ENCODE results near the gene LRRC71. TPM values are rescaled to one million over a fixed set of nuclear protein-coding genes. Genes with fewer than 3 reads are reported as not detected.

Gene LRRC71
- polyA plus RNA-seq, result under 1 TPM in 2 of 4 donors, not detected in 2; 0.07 to 0.13 TPM
- long read RNA-seq, donor 1, result 0 reads
- long read RNA-seq, donor 2, result 0 reads
- long read RNA-seq, donor 3, result 0 reads
- long read RNA-seq, donor 4, result 0 reads
- long read RNA-seq, donor 5, partial matches to known transcripts, result 33 of 33 reads
- long read RNA-seq, donor 5, other reads (novel, unspliced or antisense), result 0 of 33 reads
- long read RNA-seq, donor 6, result 0 reads
- long read RNA-seq, donor 7, result 0 reads
- long read RNA-seq, donor 8, result 0 reads
- long read RNA-seq, donor 9, result 0 reads
- long read RNA-seq, donor 10, partial matches to known transcripts, result 65 of 65 reads
- long read RNA-seq, donor 10, other reads (novel, unspliced or antisense), result 0 of 65 reads

DNA sequence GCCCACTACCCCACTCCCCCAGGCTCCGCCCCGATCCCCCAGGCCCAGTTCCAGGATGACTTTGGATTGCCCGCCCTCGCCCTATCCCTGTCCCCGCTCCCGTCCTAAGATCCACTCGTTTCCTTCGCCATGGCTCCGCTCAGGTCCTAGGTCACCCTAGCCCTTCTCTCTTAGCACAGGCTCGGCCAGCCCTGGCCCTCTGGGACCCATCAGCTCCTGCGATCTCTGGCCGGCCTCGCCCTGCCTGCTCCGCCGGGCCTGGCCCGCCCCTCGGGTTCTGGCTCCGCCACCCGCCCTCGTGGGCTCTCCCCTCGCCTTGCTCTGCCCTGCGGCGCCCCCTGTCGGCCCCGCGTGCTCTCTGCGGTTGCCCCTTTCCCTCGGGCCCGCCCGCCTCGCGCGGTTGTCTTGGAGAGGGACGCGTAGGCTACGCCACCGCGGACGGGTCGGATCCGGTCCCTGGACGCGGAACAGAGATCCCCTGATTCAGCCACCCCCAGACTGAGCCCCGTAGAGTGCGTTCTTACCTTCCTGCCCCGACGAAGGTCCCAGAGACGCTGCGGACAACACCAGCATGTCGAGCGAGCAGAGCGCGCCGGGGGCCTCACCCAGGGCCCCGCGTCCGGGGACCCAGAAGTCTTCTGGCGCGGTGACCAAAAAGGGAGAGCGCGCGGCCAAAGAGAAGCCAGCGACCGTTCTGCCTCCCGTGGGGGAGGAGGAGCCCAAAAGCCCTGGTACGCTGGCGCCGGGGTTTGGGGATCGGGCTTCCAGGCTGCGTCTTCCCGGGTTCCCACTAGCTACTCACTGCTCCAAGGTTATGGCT is at the start of gene LRRC71:
Gene LRRC71, plus strand, starts transcription at position 400 of the 820 bp plus-strand sequence. Its CDS starts 172 bp downstream, at position 572.
- Histone ChIP-seq H3K4me3 (ENCODE audit: low read depth in 1 of 3, low read length in 3 of 3) (no peak within 1 kb of the TSS), H3K36me3 (ENCODE audit: control insufficient read depth in 3 of 3, insufficient read depth in 2 of 3, low read depth in 1 of 3, low read length in 3 of 3) (no peaks in the 10 kb centered on the region), H3K9me3 (ENCODE audit: control insufficient read depth in 2 of 2, insufficient read depth in 1 of 2, low read depth in 1 of 2, low read length in 1 of 2) (peaks cover 0 to 4% of the 10 kb centered on the region in 2 donors), H3K27me3 (ENCODE audit: control insufficient read depth in 3 of 3, insufficient read depth in 3 of 3, low read length in 3 of 3) (peaks cover 3 to 68% (median 21%) of the 10 kb centered on the region in 3 donors), H3K27ac (ENCODE audit: low read depth in 1 of 3, low read length in 2 of 3) (no peak within 1 kb of the TSS), H3K4me1 (ENCODE audit: control insufficient read depth in 3 of 3, insufficient read depth in 2 of 3, low read depth in 1 of 3, low read length in 2 of 3) (peaks cover 0 to 12% (median 0%) of the 10 kb centered on the region in 3 donors)
- WGBS, 3 donors, result 5 to 9% (median 9%) methylated on average over 51 to 71 of the region's 71 CpGs
- DNase-seq (peak; percentile 67 to 92), FAIRE-seq (no peak)

DNA sequence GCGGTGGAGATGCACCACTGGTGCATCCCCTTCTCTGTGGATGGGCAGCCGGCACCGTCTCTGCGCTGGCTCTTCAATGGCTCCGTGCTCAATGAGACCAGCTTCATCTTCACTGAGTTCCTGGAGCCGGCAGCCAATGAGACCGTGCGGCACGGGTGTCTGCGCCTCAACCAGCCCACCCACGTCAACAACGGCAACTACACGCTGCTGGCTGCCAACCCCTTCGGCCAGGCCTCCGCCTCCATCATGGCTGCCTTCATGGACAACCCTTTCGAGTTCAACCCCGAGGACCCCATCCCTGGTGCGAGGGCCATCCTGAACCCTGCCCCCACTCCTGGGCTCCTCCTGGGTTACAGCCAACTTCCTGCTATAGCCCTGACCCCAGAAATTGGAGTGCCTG is 46.8 kb upstream of the LRRC71 start:
- DNase-seq (no peak), FAIRE-seq (no peak)
- Histone ChIP-seq H3K27ac (ENCODE audit: low read depth in 1 of 3, low read length in 2 of 3) (no peak overlapping the region), H3K4me1 (ENCODE audit: control insufficient read depth in 3 of 3, insufficient read depth in 2 of 3, low read depth in 1 of 3, low read length in 2 of 3) (no peaks in the 10 kb centered on the region), H3K36me3 (ENCODE audit: control insufficient read depth in 3 of 3, insufficient read depth in 2 of 3, low read depth in 1 of 3, low read length in 3 of 3) (no peaks in the 10 kb centered on the region), H3K9me3 (ENCODE audit: control insufficient read depth in 2 of 2, insufficient read depth in 1 of 2, low read depth in 1 of 2, low read length in 1 of 2) (no peaks in the 10 kb centered on the region), H3K4me3 (ENCODE audit: low read depth in 1 of 3, low read length in 3 of 3) (no peak overlapping the region), H3K27me3 (ENCODE audit: control insufficient read depth in 3 of 3, insufficient read depth in 3 of 3, low read length in 3 of 3) (peaks cover 0 to 47% (median 2%) of the 10 kb centered on the region in 3 donors)
- WGBS, 3 donors, result 90 to 92% (median 92%) methylated on average over 18 of the region's 18 CpGs

DNA sequence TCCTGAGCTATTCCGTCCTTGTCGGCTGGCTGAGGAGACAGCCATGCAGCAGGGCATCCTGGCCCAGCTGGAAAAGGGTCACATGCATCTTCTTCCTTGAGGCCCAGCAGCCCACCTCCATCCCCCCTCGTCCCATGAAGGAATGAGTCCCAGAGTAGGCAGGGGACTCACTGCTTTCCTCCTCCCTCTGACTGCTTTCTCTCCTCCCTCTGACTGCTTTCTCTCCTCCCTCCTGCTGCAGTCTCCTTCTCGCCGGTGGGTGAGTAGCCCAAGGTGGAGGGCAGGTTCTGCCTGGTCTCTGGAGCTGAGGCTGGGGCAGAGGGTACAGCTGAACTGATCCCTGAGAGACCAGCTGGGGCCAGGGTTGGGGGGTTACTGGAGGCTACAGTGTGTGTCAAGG is 46.3 kb upstream of the LRRC71 start:
- Histone ChIP-seq H3K27me3 (ENCODE audit: control insufficient read depth in 3 of 3, insufficient read depth in 3 of 3, low read length in 3 of 3) (peaks cover 0 to 51% (median 2%) of the 10 kb centered on the region in 3 donors), H3K9me3 (ENCODE audit: control insufficient read depth in 2 of 2, insufficient read depth in 1 of 2, low read depth in 1 of 2, low read length in 1 of 2) (no peaks in the 10 kb centered on the region), H3K27ac (ENCODE audit: low read depth in 1 of 3, low read length in 2 of 3) (no peak overlapping the region), H3K4me3 (ENCODE audit: low read depth in 1 of 3, low read length in 3 of 3) (no peak overlapping the region), H3K36me3 (ENCODE audit: control insufficient read depth in 3 of 3, insufficient read depth in 2 of 3, low read depth in 1 of 3, low read length in 3 of 3) (no peaks in the 10 kb centered on the region), H3K4me1 (ENCODE audit: control insufficient read depth in 3 of 3, insufficient read depth in 2 of 3, low read depth in 1 of 3, low read length in 2 of 3) (no peaks in the 10 kb centered on the region)
- FAIRE-seq (no peak), DNase-seq (no peak)
- 84 to 85% (median 85%) methylated on average over 5 of the region's 5 CpGs for WGBS, 3 donors

DNA sequence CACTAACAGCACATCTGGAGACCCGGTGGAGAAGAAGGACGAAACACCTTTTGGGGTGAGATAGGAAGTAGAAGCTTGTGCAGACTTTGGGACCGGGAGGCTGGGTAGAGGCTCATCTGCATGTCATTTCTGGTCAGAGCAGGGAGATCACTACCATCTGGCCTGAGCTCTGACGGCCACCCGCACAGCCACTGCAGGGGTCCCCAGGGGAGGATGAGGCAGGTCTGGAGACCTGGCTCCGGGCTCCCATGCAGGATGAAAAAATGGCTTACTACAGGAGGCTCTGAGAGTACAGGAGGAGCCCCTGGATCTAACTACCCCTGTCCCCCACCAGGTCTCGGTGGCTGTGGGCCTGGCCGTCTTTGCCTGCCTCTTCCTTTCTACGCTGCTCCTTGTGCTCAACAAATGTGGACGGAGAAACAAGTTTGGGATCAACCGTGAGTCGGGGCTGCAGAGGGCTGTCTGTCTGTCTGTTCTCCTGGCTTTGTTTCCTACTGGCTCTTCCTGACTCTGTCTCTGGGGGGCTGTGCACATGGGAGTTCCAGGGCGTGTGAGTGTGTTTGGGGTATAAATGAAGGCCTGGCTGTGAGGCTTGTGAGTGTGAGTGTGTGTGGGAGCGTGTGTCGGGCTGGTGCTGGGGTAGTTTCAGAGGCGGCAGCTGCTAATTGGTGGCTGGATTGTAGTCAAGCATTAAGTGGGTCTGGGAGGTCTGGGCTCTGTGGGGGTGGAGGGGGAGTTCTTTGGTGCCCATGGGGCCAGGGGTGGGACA is 45.7 kb upstream of the LRRC71 start:
- Histone ChIP-seq H3K27me3 (ENCODE audit: control insufficient read depth in 3 of 3, insufficient read depth in 3 of 3, low read length in 3 of 3) (peaks cover 0 to 53% (median 2%) of the 10 kb centered on the region in 3 donors), H3K27ac (ENCODE audit: low read depth in 1 of 3, low read length in 2 of 3) (no peak overlapping the region), H3K4me1 (ENCODE audit: control insufficient read depth in 3 of 3, insufficient read depth in 2 of 3, low read depth in 1 of 3, low read length in 2 of 3) (no peaks in the 10 kb centered on the region), H3K4me3 (ENCODE audit: low read depth in 1 of 3, low read length in 3 of 3) (no peak overlapping the region), H3K36me3 (ENCODE audit: control insufficient read depth in 3 of 3, insufficient read depth in 2 of 3, low read depth in 1 of 3, low read length in 3 of 3) (no peaks in the 10 kb centered on the region), H3K9me3 (ENCODE audit: control insufficient read depth in 2 of 2, insufficient read depth in 1 of 2, low read depth in 1 of 2, low read length in 1 of 2) (no peaks in the 10 kb centered on the region)
- 72 to 79% (median 76%) methylated on average over 15 to 16 of the region's 16 CpGs for WGBS, 3 donors
- FAIRE-seq (no peak), DNase-seq (no peak)

DNA sequence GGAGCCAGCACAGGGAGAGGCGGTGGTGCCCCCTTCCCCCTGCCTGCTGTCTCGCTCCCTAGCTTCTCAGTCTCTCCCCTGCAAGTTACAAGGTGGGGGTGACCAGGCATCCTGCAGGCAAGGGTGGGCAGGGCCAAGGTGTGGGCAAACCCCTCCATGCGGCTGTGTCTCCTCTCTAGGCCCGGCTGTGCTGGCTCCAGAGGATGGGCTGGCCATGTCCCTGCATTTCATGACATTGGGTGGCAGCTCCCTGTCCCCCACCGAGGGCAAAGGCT is 45.2 kb upstream of the LRRC71 start:
- Histone ChIP-seq H3K27ac (ENCODE audit: low read depth in 1 of 3, low read length in 2 of 3) (no peak overlapping the region), H3K4me3 (ENCODE audit: low read depth in 1 of 3, low read length in 3 of 3) (no peak overlapping the region), H3K27me3 (ENCODE audit: control insufficient read depth in 3 of 3, insufficient read depth in 3 of 3, low read length in 3 of 3) (peaks cover 0 to 57% (median 2%) of the 10 kb centered on the region in 3 donors), H3K9me3 (ENCODE audit: control insufficient read depth in 2 of 2, insufficient read depth in 1 of 2, low read depth in 1 of 2, low read length in 1 of 2) (no peaks in the 10 kb centered on the region), H3K4me1 (ENCODE audit: control insufficient read depth in 3 of 3, insufficient read depth in 2 of 3, low read depth in 1 of 3, low read length in 2 of 3) (no peaks in the 10 kb centered on the region), H3K36me3 (ENCODE audit: control insufficient read depth in 3 of 3, insufficient read depth in 2 of 3, low read depth in 1 of 3, low read length in 3 of 3) (no peaks in the 10 kb centered on the region)
- WGBS, 3 donors, result 55 to 69% (median 67%) methylated on average over 3 to 5 of the region's 5 CpGs
- FAIRE-seq (no peak), DNase-seq (no peak)

DNA sequence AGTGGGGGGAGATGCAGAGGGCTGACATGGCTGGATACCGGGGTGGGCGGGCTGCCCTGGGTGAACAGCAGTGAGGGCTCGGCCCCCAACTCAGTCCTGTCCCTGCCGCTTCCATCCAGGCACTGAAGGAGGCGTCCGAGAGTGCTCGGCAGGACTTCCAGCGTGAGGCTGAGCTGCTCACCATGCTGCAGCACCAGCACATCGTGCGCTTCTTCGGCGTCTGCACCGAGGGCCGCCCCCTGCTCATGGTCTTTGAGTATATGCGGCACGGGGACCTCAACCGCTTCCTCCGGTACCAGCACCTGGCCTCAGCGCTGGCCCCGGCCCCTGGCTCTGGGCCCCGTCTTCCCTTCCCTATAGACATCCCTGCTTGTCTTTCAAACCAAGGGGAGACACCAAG is 44.2 kb upstream of the LRRC71 start:
- H3K4me1 ChIP-seq (ENCODE audit: control insufficient read depth in 3 of 3, insufficient read depth in 2 of 3, low read depth in 1 of 3, low read length in 2 of 3), result no peaks in the 10 kb centered on the region
- H3K4me3 ChIP-seq (ENCODE audit: low read depth in 1 of 3, low read length in 3 of 3), result no peak overlapping the region
- H3K27ac ChIP-seq (ENCODE audit: low read depth in 1 of 3, low read length in 2 of 3), result no peak overlapping the region
- 25 to 41% (median 40%) methylated on average over 20 to 21 of the region's 21 CpGs for WGBS, 3 donors
- peaks cover 2 to 61% (median 2%) of the 10 kb centered on the region in 3 donors for H3K27me3 ChIP-seq (ENCODE audit: control insufficient read depth in 3 of 3, insufficient read depth in 3 of 3, low read length in 3 of 3)
- FAIRE-seq (no peak), DNase-seq (no peak)
- H3K9me3 ChIP-seq (ENCODE audit: control insufficient read depth in 2 of 2, insufficient read depth in 1 of 2, low read depth in 1 of 2, low read length in 1 of 2), result no peaks in the 10 kb centered on the region
- no peaks in the 10 kb centered on the region for H3K36me3 ChIP-seq (ENCODE audit: control insufficient read depth in 3 of 3, insufficient read depth in 2 of 3, low read depth in 1 of 3, low read length in 3 of 3)

DNA sequence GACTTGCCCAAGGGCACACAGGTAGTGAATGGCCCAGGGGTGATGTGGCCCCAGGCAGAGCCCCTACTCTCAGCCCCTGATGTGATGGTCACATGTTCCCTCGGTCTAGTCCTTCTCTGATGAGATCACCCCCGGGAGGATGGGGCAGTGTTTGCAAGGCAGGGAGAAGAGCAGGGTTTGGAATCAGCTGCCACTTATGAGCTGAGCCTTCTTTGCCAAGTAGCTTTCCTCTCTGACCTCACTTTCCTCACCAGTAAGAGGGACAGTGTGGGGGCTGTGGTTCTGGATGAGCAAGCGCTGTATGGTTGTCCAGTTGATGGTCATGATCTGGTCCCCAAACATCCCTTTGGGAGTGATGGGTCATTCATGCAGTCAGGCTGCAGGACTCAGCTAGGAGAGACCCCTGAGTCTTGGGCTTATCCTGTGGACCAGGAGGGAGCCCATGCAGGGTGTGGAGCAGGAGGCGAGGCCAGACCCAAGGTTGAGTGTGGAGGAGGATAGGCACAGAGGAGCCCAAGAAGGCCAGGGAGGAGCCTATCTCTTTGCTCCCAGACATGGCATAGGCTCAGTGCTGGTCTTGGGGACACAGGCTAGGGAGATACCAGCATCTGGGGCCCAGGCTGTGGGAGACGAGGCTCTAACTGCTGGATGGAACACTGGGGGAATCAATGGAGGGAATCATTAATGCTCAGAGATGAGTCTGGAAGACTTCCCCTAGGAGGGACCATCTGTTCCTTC is 42.8 kb upstream of the LRRC71 start:
- no peak for DNase-seq
- H3K4me3 ChIP-seq (ENCODE audit: low read depth in 1 of 3, low read length in 3 of 3), result no peak overlapping the region
- H3K27me3 ChIP-seq (ENCODE audit: control insufficient read depth in 3 of 3, insufficient read depth in 3 of 3, low read length in 3 of 3), result peaks cover 2 to 66% (median 2%) of the 10 kb centered on the region in 3 donors
- 66 to 83% (median 76%) methylated on average over 5 of the region's 5 CpGs for WGBS, 3 donors
- H3K36me3 ChIP-seq (ENCODE audit: control insufficient read depth in 3 of 3, insufficient read depth in 2 of 3, low read depth in 1 of 3, low read length in 3 of 3), result no peaks in the 10 kb centered on the region
- no peaks in the 10 kb centered on the region for H3K9me3 ChIP-seq (ENCODE audit: control insufficient read depth in 2 of 2, insufficient read depth in 1 of 2, low read depth in 1 of 2, low read length in 1 of 2)
- no peaks in the 10 kb centered on the region for H3K4me1 ChIP-seq (ENCODE audit: control insufficient read depth in 3 of 3, insufficient read depth in 2 of 3, low read depth in 1 of 3, low read length in 2 of 3)
- no peak overlapping the region for H3K27ac ChIP-seq (ENCODE audit: low read depth in 1 of 3, low read length in 2 of 3)
- no peak for FAIRE-seq

DNA sequence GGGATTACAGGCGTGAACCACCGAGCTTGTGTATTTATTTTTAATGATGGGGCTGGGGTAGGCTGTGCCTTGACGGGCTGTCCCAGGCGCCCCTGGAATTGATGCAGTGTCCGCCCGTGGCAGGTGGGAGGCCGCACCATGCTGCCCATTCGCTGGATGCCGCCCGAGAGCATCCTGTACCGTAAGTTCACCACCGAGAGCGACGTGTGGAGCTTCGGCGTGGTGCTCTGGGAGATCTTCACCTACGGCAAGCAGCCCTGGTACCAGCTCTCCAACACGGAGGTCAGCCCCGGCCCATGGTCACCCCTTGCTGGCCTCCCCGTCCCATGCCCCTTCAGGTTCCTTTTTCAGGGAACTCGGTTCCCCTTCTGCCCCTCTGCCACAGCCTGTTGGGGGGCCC is 40.6 kb upstream of the LRRC71 start:
- H3K9me3 ChIP-seq (ENCODE audit: control insufficient read depth in 2 of 2, insufficient read depth in 1 of 2, low read depth in 1 of 2, low read length in 1 of 2), result no peaks in the 10 kb centered on the region
- no peaks in the 10 kb centered on the region for H3K4me1 ChIP-seq (ENCODE audit: control insufficient read depth in 3 of 3, insufficient read depth in 2 of 3, low read depth in 1 of 3, low read length in 2 of 3)
- H3K27ac ChIP-seq (ENCODE audit: low read depth in 1 of 3, low read length in 2 of 3), result no peak overlapping the region
- H3K36me3 ChIP-seq (ENCODE audit: control insufficient read depth in 3 of 3, insufficient read depth in 2 of 3, low read depth in 1 of 3, low read length in 3 of 3), result no peaks in the 10 kb centered on the region
- peaks cover 2 to 64% (median 2%) of the 10 kb centered on the region in 3 donors for H3K27me3 ChIP-seq (ENCODE audit: control insufficient read depth in 3 of 3, insufficient read depth in 3 of 3, low read length in 3 of 3)
- WGBS, 3 donors, result 79 to 91% (median 84%) methylated on average over 21 of the region's 21 CpGs
- FAIRE-seq, result no peak
- no peak for DNase-seq
- H3K4me3 ChIP-seq (ENCODE audit: low read depth in 1 of 3, low read length in 3 of 3), result no peak overlapping the region

Measured in small intestine (tissue), 16 donors.